Uterus (tissue), 2 donors: ENCODE data around the gene WDR27.

Experiments
- CTCF ChIP-seq, 4 experiments: fragments of 200-600 bp in 2 of 4; fragments of 450-650 bp in 2 of 4; sonication (generic) in 2 of 4; IDR thresholded peaks; one replicate each; pipeline ENCODE4 v1.5.1; 2016 to 2019; ENCODE audit warnings: antibody characterized with exemption in 4 of 4, mild to moderate bottlenecking in 2 of 4, moderate library complexity in 1 of 4
- POLR2A ChIP-seq, 2 donors: fragments of 450-650 bp; IDR thresholded peaks; one replicate each; pipeline ENCODE4 v1.6.1; 2016; ENCODE audit warnings: antibody characterized with exemption in 2 of 2, mild to moderate bottlenecking in 1 of 2, moderate library complexity in 1 of 2

GRCh38 chr6:169571123-169571962 lies 130.5 kb downstream of the WDR27 start:
- TF ChIP-seq CTCF (IDR thresholded peaks at IDR 0.05): no peak
- TF ChIP-seq POLR2A (IDR thresholded peaks at IDR 0.05): no peak
